ENCODE measurements around the gene RPTOR. TPM values are rescaled to one million over a fixed set of nuclear protein-coding genes. Genes with fewer than 3 reads are reported as not detected.

The RPTOR gene
- total RNA-seq, 1 experiment from 2014 or later, result 58.0 TPM

GRCh38 chr17:80850817-80851216, 306.2 kb downstream of the RPTOR start:
- DNase-seq (ENCODE audit: low read depth, low spot score) (no peak), ATAC-seq (no peak)
- Histone ChIP-seq H3K9me3 (ENCODE audit: control insufficient read depth, insufficient read depth, low read depth, low read length) (no peaks in the 10 kb centered on the region), H3K4me3 (ENCODE audit: low read depth in 2 of 2, low read length in 2 of 2) (no peak overlapping the region), H3K36me3 (ENCODE audit: control insufficient read depth, insufficient read depth, low read length) (no peaks in the 10 kb centered on the region), H3K4me1 (ENCODE audit: control insufficient read depth, insufficient read depth, low read length) (peaks cover 3% of the 10 kb centered on the region), H3K27ac (ENCODE audit: low read length) (no peak overlapping the region), H3K27me3 (ENCODE audit: control insufficient read depth, insufficient read depth, low read length) (no peaks in the 10 kb centered on the region)
- TF ChIP-seq, protein P1, sequence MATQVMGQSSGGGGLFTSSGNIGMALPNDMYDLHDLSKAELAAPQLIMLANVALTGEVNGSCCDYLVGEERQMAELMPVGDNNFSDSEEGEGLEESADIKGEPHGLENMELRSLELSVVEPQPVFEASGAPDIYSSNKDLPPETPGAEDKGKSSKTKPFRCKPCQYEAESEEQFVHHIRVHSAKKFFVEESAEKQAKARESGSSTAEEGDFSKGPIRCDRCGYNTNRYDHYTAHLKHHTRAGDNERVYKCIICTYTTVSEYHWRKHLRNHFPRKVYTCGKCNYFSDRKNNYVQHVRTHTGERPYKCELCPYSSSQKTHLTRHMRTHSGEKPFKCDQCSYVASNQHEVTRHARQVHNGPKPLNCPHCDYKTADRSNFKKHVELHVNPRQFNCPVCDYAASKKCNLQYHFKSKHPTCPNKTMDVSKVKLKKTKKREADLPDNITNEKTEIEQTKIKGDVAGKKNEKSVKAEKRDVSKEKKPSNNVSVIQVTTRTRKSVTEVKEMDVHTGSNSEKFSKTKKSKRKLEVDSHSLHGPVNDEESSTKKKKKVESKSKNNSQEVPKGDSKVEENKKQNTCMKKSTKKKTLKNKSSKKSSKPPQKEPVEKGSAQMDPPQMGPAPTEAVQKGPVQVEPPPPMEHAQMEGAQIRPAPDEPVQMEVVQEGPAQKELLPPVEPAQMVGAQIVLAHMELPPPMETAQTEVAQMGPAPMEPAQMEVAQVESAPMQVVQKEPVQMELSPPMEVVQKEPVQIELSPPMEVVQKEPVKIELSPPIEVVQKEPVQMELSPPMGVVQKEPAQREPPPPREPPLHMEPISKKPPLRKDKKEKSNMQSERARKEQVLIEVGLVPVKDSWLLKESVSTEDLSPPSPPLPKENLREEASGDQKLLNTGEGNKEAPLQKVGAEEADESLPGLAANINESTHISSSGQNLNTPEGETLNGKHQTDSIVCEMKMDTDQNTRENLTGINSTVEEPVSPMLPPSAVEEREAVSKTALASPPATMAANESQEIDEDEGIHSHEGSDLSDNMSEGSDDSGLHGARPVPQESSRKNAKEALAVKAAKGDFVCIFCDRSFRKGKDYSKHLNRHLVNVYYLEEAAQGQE (IDR thresholded peaks at IDR 0.05; ENCODE audit: insufficient read depth in 1 of 2, low read depth in 2 of 2, low read length in 1 of 2), result no peak
- no peak for TF ChIP-seq POLR2AphosphoS5 (IDR thresholded peaks at IDR 0.05; ENCODE audit: low read depth, low read length)
- no peak for TF ChIP-seq TCF7L2 (IDR thresholded peaks at IDR 0.05; ENCODE audit: low read depth, low read length)
- no peak for TF ChIP-seq SIN3A (IDR thresholded peaks at IDR 0.05; ENCODE audit: borderline replicate concordance, insufficient read depth, low read depth, low read length)
- TF ChIP-seq CTCF (IDR thresholded peaks at IDR 0.05), result no peak
- ChIA-PET POLR2A (no interaction called here), CTCF (interaction anchor here (0.5 kb wide), 1 partner anchor 95 kb away, joined by 6 read pairs; no protein-coding TSS in a partner anchor)
- in situ Hi-C loops (cut with HindIII; ENCODE audit: low pct_unique_long_range_greater_than_20kb, low sequenced_read_pairs), result no loop called here
- intact Hi-C loops (cut with micrococcal nuclease; ENCODE audit: unreplicated experiment), result no loop called here
- no TSS peak for BruUV-seq (replicated peaks)

DNA sequence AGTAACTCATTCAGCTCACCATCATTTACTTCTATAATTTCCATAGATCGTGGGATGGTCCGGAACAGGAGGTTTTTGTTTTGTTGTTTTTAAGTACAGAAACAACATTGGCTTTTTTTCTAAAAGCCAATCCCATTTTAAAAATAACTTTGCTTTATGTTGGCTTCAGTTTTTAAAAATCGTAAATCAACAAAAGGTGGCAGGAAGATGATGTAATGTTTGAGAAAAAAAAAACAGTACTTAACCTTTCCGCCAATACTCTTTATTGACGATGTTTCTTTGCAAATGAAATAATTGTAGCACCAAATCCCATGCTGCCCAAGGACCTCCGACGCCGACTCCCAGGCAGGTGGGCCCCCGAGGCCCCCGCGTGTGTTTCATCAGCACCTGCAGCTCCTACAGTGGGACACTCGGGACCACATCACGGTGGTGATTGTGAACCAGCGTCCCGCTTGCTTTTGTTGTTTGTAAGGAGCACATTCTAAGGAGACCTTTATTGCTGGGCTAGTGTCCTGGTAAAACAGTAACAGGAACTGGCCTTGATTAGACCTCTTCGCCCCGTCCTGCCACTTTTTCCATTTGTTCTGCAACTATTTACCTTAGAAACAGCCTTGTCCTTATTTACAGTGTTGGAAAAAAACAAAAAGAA, 306.8 kb downstream of the RPTOR start:
- DNase-seq (ENCODE audit: low read depth, low spot score), result no peak
- Histone ChIP-seq H3K27ac (ENCODE audit: low read length) (no peak overlapping the region), H3K4me1 (ENCODE audit: control insufficient read depth, insufficient read depth, low read length) (peaks cover 9% of the 10 kb centered on the region), H3K4me3 (ENCODE audit: low read depth in 2 of 2, low read length in 2 of 2) (no peak overlapping the region), H3K27me3 (ENCODE audit: control insufficient read depth, insufficient read depth, low read length) (no peaks in the 10 kb centered on the region), H3K9me3 (ENCODE audit: control insufficient read depth, insufficient read depth, low read depth, low read length) (no peaks in the 10 kb centered on the region), H3K36me3 (ENCODE audit: control insufficient read depth, insufficient read depth, low read length) (no peaks in the 10 kb centered on the region)
- in situ Hi-C loops (cut with HindIII; ENCODE audit: low pct_unique_long_range_greater_than_20kb, low sequenced_read_pairs), result no loop called here
- POLR2A ChIA-PET, result no interaction called here
- CTCF ChIA-PET, result interaction anchor here (0.5 kb wide), 1 partner anchor 96 kb away, joined by 6 read pairs; no protein-coding TSS in a partner anchor
- TF ChIP-seq CTCF (IDR thresholded peaks at IDR 0.05) (no peak), POLR2AphosphoS5 (IDR thresholded peaks at IDR 0.05; ENCODE audit: low read depth, low read length) (no peak), SIN3A (IDR thresholded peaks at IDR 0.05; ENCODE audit: borderline replicate concordance, insufficient read depth, low read depth, low read length) (no peak), TCF7L2 (IDR thresholded peaks at IDR 0.05; ENCODE audit: low read depth, low read length) (no peak)
- TF ChIP-seq, protein P1 (IDR thresholded peaks at IDR 0.05; ENCODE audit: insufficient read depth in 1 of 2, low read depth in 2 of 2, low read length in 1 of 2), result no peak
- BruUV-seq (replicated peaks), result no TSS peak
- intact Hi-C loops (cut with micrococcal nuclease; ENCODE audit: unreplicated experiment), result no loop called here
- ATAC-seq, result no peak
